H9 (cell line): ENCODE data around the gene HDHD3. TPM values are rescaled to one million over a fixed set of nuclear protein-coding genes. Genes with fewer than 3 reads are reported as not detected.

Experiments
- DNase-seq: peaks from one replicate; pipeline ENCODE4 v3.0.0-alpha.2; 2017
- H2AFZ ChIP-seq: one replicate; pipeline ENCODE4 v1.6.1; 2013; ENCODE audit warnings: mild to moderate bottlenecking, low read length, control low read depth, moderate library complexity
- H2AK5ac ChIP-seq: 2 replicates; pipeline ENCODE4 v1.6.1; 2013; ENCODE audit warnings: low read length, control low read depth, mixed read lengths; ENCODE audit not compliant: insufficient read length
- H2BK120ac ChIP-seq: one replicate; pipeline ENCODE4 v1.6.1; 2013; ENCODE audit warnings: low read depth, mild to moderate bottlenecking, low read length, control low read depth, inconsistent platforms; ENCODE audit not compliant: poor library complexity, severe bottlenecking
- H2BK12ac ChIP-seq: 2 replicates; pipeline ENCODE4 v1.6.1; 2013; ENCODE audit warnings: low read length, control low read depth, mixed read lengths, low read depth; ENCODE audit not compliant: insufficient read length
- H2BK15ac ChIP-seq: 2 replicates; pipeline ENCODE4 v1.6.1; 2013; ENCODE audit warnings: low read depth, low read length, control low read depth
- H2BK20ac ChIP-seq: one replicate; pipeline ENCODE4 v1.6.1; 2013; ENCODE audit warnings: low read depth, mild to moderate bottlenecking, low read length, control low read depth, inconsistent platforms; ENCODE audit not compliant: poor library complexity, severe bottlenecking
- H2BK5ac ChIP-seq: 2 replicates; pipeline ENCODE4 v1.6.1; 2013; ENCODE audit warnings: low read length, control low read depth, mixed read lengths; ENCODE audit not compliant: insufficient read length
- H3K14ac ChIP-seq: 2 replicates; pipeline ENCODE4 v1.6.1; 2013; ENCODE audit warnings: low read length, control low read depth; ENCODE audit not compliant: insufficient read depth
- H3K18ac ChIP-seq: 2 replicates; pipeline ENCODE4 v1.6.1; 2013; ENCODE audit warnings: low read depth, mild to moderate bottlenecking, mixed read lengths, low read length, control low read depth; ENCODE audit not compliant: insufficient read length
- H3K23ac ChIP-seq: 2 replicates; pipeline ENCODE4 v1.6.1; 2013; ENCODE audit warnings: low read length, control low read depth, mixed read lengths, low read depth; ENCODE audit not compliant: insufficient read length
- H3K23me2 ChIP-seq: 2 replicates; pipeline ENCODE4 v1.6.1; 2013; ENCODE audit warnings: low read depth, mild to moderate bottlenecking, mixed read lengths, low read length, control low read depth; ENCODE audit not compliant: insufficient read length, poor library complexity, severe bottlenecking
- H3K27ac ChIP-seq: 2 replicates; pipeline ENCODE4 v1.5.1; 2013; ENCODE audit warnings: low read length, control low read depth, mixed read lengths, low read depth; ENCODE audit not compliant: insufficient read length
- H3K27me3 ChIP-seq: 2 replicates; pipeline ENCODE4 v1.6.1; 2013; ENCODE audit warnings: low read length, control low read depth, inconsistent platforms; ENCODE audit not compliant: insufficient read depth
- H3K4ac ChIP-seq: 2 replicates; pipeline ENCODE4 v1.6.1; 2013; ENCODE audit warnings: low read depth, mild to moderate bottlenecking, control low read depth, inconsistent platforms, low read length, moderate library complexity
- H3K4me1 ChIP-seq: 2 replicates; pipeline ENCODE4 v1.6.1; 2013; ENCODE audit warnings: low read length, control low read depth, inconsistent platforms; ENCODE audit not compliant: insufficient read depth
- H3K4me2 ChIP-seq: 2 replicates; pipeline ENCODE4 v1.6.1; 2013; ENCODE audit warnings: low read length, control low read depth, mixed read lengths; ENCODE audit not compliant: insufficient read length, insufficient read depth
- H3K56ac ChIP-seq: 2 replicates; pipeline ENCODE4 v1.6.1; 2013; ENCODE audit warnings: low read depth, mild to moderate bottlenecking, mixed read lengths, low read length, control low read depth; ENCODE audit not compliant: insufficient read length
- H3K79me1 ChIP-seq: 2 replicates; pipeline ENCODE4 v1.6.1; 2013; ENCODE audit warnings: low read depth, mild to moderate bottlenecking, moderate library complexity, low read length, control low read depth, inconsistent platforms; ENCODE audit not compliant: insufficient read depth, poor library complexity, severe bottlenecking
- H3K79me2 ChIP-seq: 2 replicates; pipeline ENCODE4 v1.6.1; 2013; ENCODE audit warnings: low read length, control low read depth, inconsistent platforms; ENCODE audit not compliant: insufficient read depth
- H3K9ac ChIP-seq: 2 replicates; pipeline ENCODE4 v1.6.1; 2013; ENCODE audit warnings: low read length, control low read depth, mixed read lengths; ENCODE audit not compliant: insufficient read length; ENCODE audit errors: extremely low read depth
- H3K9me3 ChIP-seq: one replicate; pipeline ENCODE4 v1.6.1; 2013; ENCODE audit warnings: low read depth, low read length, inconsistent platforms; ENCODE audit not compliant: control insufficient read depth
- H3T11ph ChIP-seq: one replicate; pipeline ENCODE4 v1.6.1; 2013; ENCODE audit warnings: mild to moderate bottlenecking, low read length, control low read depth, inconsistent platforms
- H4K20me1 ChIP-seq: one replicate; pipeline ENCODE4 v1.6.1; 2013; ENCODE audit not compliant: control insufficient read depth, insufficient read length, insufficient read depth
- H4K5ac ChIP-seq: 2 replicates; pipeline ENCODE4 v1.6.1; 2013; ENCODE audit warnings: low read depth, mild to moderate bottlenecking, mixed read lengths, low read length, control low read depth; ENCODE audit not compliant: insufficient read length
- H4K8ac ChIP-seq: replicated peaks from 2 replicates; pipeline ENCODE4 v1.6.1; 2013; ENCODE audit warnings: low read length, control low read depth, mixed read lengths, low read depth; ENCODE audit not compliant: insufficient read length
- H4K91ac ChIP-seq: 2 replicates; pipeline ENCODE4 v1.6.1; 2013; ENCODE audit warnings: low read depth, mild to moderate bottlenecking, moderate library complexity, mixed read lengths, low read length, control low read depth; ENCODE audit not compliant: insufficient read length
- H3K27ac Mint-ChIP-seq, 3 experiments: 2 replicates in 2 of 3; 3 replicates in 1 of 3; pipeline ENCODE4 v1.8.0; 2020 to 2021; ENCODE audit warnings: mixed read lengths in 3 of 3, mild to moderate bottlenecking in 1 of 3, moderate library complexity in 1 of 3
- H3K27me3 Mint-ChIP-seq: 2 replicates; pipeline ENCODE4 v1.8.0; 2021; ENCODE audit warnings: low read depth, mild to moderate bottlenecking, moderate library complexity, mixed read lengths
- H3K36me3 Mint-ChIP-seq, 3 experiments: 2 replicates in 2 of 3; 3 replicates in 1 of 3; pipeline ENCODE4 v1.8.0; 2020 to 2021; ENCODE audit warnings: low read depth in 3 of 3, mixed read lengths in 3 of 3; ENCODE audit not compliant: insufficient read depth in 1 of 3
- H3K4me1 Mint-ChIP-seq, 2 experiments: 2 replicates each; pipeline ENCODE4 v1.8.0; 2020; ENCODE audit warnings: mixed read lengths in 2 of 2
- H3K4me3 Mint-ChIP-seq, 2 experiments: 2 replicates in 1 of 2; 3 replicates in 1 of 2; pipeline ENCODE4 v1.8.0; 2020 to 2021; ENCODE audit warnings: mild to moderate bottlenecking in 2 of 2, mixed read lengths in 2 of 2, moderate library complexity in 1 of 2
- H3K9me3 Mint-ChIP-seq, 2 experiments: 2 replicates in 1 of 2; 3 replicates in 1 of 2; pipeline ENCODE4 v1.8.0; 2020; ENCODE audit warnings: mild to moderate bottlenecking in 2 of 2, mixed read lengths in 2 of 2, moderate library complexity in 1 of 2
- WGBS: extraction: QIAGEN DNeasy Blood & Tissue Kit; methylation state at CpG from one replicate; pipeline ENCODE4 v1.1.7; 2013; ENCODE audit warnings: missing lambda C conversion rate, low lambda C conversion rate, mixed read lengths; ENCODE audit not compliant: insufficient read length; ENCODE audit errors: extremely low coverage; 5-methylcytosine and 5-hydroxymethylcytosine counted together
- total RNA-seq: library from RNA; stranded (reverse); gene quantifications from 2 replicates; pipeline ENCODE4 v1.2.1, GENCODE V29; 2021
- TF ChIP-seq, protein P1 (sequence below): fragments of 200-600 bp; sonication (generic); conservative IDR thresholded peaks from 3 replicates; pipeline ENCODE4 v1.8.0; 2021; ENCODE audit warnings: antibody characterized with exemption, mild to moderate bottlenecking

Gene HDHD3
- total RNA-seq, 1 experiment from 2014 or later: 10.9 TPM

- Histone ChIP-seq H2AFZ (no peak overlapping the region), H3K23ac (no peak overlapping the region), H4K5ac (no peak overlapping the region), H3K4me2 (no peak overlapping the region), H2BK5ac (no peak overlapping the region), H3K9me3 (no peaks in the 10 kb centered on the region), H3K79me1 (no peaks in the 10 kb centered on the region), H2AK5ac (no peak overlapping the region), H3K27me3 (no peaks in the 10 kb centered on the region), H4K20me1 (no peaks in the 10 kb centered on the region), H2BK120ac (no peak overlapping the region), H3K14ac (no peak overlapping the region), H3K18ac (no peak overlapping the region), H2BK20ac (no peak overlapping the region), H3K4ac (no peak overlapping the region), H2BK12ac (no peak overlapping the region), H3K27ac (no peak overlapping the region), H3K9ac (no peak overlapping the region), H3K56ac (no peak overlapping the region), H2BK15ac (no peak overlapping the region), H3K4me1 (no peaks in the 10 kb centered on the region), H3K79me2 (no peaks in the 10 kb centered on the region), H3K23me2 (no peaks in the 10 kb centered on the region), H4K91ac (no peak overlapping the region), H3T11ph (no peak overlapping the region), H4K8ac (no peak overlapping the region)
- Mint-ChIP-seq H3K27me3 (no peaks in the 10 kb centered on the region), H3K9me3 (no peaks in the 10 kb centered on the region), H3K36me3 (peaks cover 3 to 32% (median 24%) of the 10 kb centered on the region in 3 experiments; a peak in 5 of 7 replicates), H3K4me1 (no peaks in the 10 kb centered on the region), H3K4me3 (no peak overlapping the region), H3K27ac (no peak overlapping the region)
- no CpG with 5 or more reads among the region's 7 CpGs for WGBS
- DNase-seq: no peak
- TF ChIP-seq, protein P1, sequence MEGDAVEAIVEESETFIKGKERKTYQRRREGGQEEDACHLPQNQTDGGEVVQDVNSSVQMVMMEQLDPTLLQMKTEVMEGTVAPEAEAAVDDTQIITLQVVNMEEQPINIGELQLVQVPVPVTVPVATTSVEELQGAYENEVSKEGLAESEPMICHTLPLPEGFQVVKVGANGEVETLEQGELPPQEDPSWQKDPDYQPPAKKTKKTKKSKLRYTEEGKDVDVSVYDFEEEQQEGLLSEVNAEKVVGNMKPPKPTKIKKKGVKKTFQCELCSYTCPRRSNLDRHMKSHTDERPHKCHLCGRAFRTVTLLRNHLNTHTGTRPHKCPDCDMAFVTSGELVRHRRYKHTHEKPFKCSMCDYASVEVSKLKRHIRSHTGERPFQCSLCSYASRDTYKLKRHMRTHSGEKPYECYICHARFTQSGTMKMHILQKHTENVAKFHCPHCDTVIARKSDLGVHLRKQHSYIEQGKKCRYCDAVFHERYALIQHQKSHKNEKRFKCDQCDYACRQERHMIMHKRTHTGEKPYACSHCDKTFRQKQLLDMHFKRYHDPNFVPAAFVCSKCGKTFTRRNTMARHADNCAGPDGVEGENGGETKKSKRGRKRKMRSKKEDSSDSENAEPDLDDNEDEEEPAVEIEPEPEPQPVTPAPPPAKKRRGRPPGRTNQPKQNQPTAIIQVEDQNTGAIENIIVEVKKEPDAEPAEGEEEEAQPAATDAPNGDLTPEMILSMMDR: no peak
These were observed 16.5 kb upstream of the HDHD3 start for GRCh38 chr9:113393281-113393680.
